Trophoblast cell (in vitro differentiated cells and primary cell): ENCODE results near the gene ETAA1.

Experiments
- DNase-seq, 2 donors: peaks; one replicate each; pipeline ENCODE4 v3.0.0-alpha.2; 2016
- H2AFZ ChIP-seq: 2 replicates; pipeline ENCODE4 v1.6.1; 2013; ENCODE audit warnings: low read length, moderate library complexity, mild to moderate bottlenecking; ENCODE audit not compliant: insufficient read depth, poor library complexity
- H2AK5ac ChIP-seq: 2 replicates; pipeline ENCODE4 v1.6.1; 2013; ENCODE audit warnings: mild to moderate bottlenecking, low read length
- H2BK120ac ChIP-seq: 2 replicates; pipeline ENCODE4 v1.6.1; 2013; ENCODE audit warnings: low read length, mild to moderate bottlenecking, moderate library complexity; ENCODE audit not compliant: insufficient read depth, poor library complexity
- H2BK12ac ChIP-seq: 2 replicates; pipeline ENCODE4 v1.6.1; 2013; ENCODE audit warnings: mild to moderate bottlenecking, low read length, moderate library complexity
- H2BK5ac ChIP-seq: 2 replicates; pipeline ENCODE4 v1.6.1; 2013; ENCODE audit warnings: low read length, low read depth, moderate library complexity, mild to moderate bottlenecking; ENCODE audit not compliant: poor library complexity
- H3K14ac ChIP-seq: 2 replicates; pipeline ENCODE4 v1.6.1; 2013; ENCODE audit warnings: mild to moderate bottlenecking, low read length
- H3K18ac ChIP-seq: 2 replicates; pipeline ENCODE4 v1.6.1; 2013; ENCODE audit warnings: mild to moderate bottlenecking, low read length
- H3K23ac ChIP-seq: 2 replicates; pipeline ENCODE4 v1.6.1; 2013; ENCODE audit warnings: low read length
- H3K27ac ChIP-seq: 2 replicates; pipeline ENCODE4 v1.5.1; 2013; ENCODE audit warnings: low read depth, mild to moderate bottlenecking, inconsistent platforms, low read length, moderate library complexity
- H3K27me3 ChIP-seq: 2 replicates; pipeline ENCODE4 v1.6.1; 2013; ENCODE audit warnings: inconsistent platforms, mild to moderate bottlenecking, low read length, moderate library complexity; ENCODE audit not compliant: insufficient read depth
- H3K36me3 ChIP-seq, 2 experiments: 1 replicate in 1 of 2; 2 replicates in 1 of 2; pipeline ENCODE4 v1.6.1; 2013; ENCODE audit warnings: low read length in 2 of 2, mild to moderate bottlenecking in 2 of 2, moderate library complexity in 1 of 2; ENCODE audit not compliant: insufficient read depth in 2 of 2, control insufficient read depth in 1 of 2
- H3K4ac ChIP-seq: 2 replicates; pipeline ENCODE4 v1.6.1; 2013; ENCODE audit warnings: low read depth, mild to moderate bottlenecking, low read length, moderate library complexity
- H3K4me1 ChIP-seq, 2 experiments: 1 replicate in 1 of 2; 2 replicates in 1 of 2; pipeline ENCODE4 v1.6.1; 2013; ENCODE audit warnings: low read length in 2 of 2, mild to moderate bottlenecking in 2 of 2, moderate library complexity in 1 of 2; ENCODE audit not compliant: insufficient read depth in 2 of 2, control insufficient read depth in 1 of 2
- H3K4me2 ChIP-seq: 2 replicates; pipeline ENCODE4 v1.6.1; 2013; ENCODE audit warnings: inconsistent platforms, mild to moderate bottlenecking, low read length, moderate library complexity
- H3K4me3 ChIP-seq: 2 replicates; pipeline ENCODE4 v1.5.1; 2013; ENCODE audit warnings: mild to moderate bottlenecking, low read depth, low read length, inconsistent platforms
- H3K79me1 ChIP-seq: one replicate; pipeline ENCODE4 v1.6.1; 2013; ENCODE audit warnings: low read length
- H3K79me2 ChIP-seq: 2 replicates; pipeline ENCODE4 v1.6.1; 2013; ENCODE audit warnings: low read length, mild to moderate bottlenecking; ENCODE audit not compliant: control insufficient read depth, insufficient read depth, poor library complexity
- H3K9ac ChIP-seq: 2 replicates; pipeline ENCODE4 v1.6.1; 2013; ENCODE audit warnings: mild to moderate bottlenecking, low read length
- H3K9me3 ChIP-seq: 2 replicates; pipeline ENCODE4 v1.6.1; 2013; ENCODE audit warnings: low read depth, mild to moderate bottlenecking, control low read depth, inconsistent platforms, low read length; ENCODE audit not compliant: insufficient read depth
- H4K12ac ChIP-seq: 2 replicates; pipeline ENCODE4 v1.6.1; 2013; ENCODE audit warnings: low read depth, mild to moderate bottlenecking, low read length, moderate library complexity
- H4K8ac ChIP-seq: 2 replicates; pipeline ENCODE4 v1.6.1; 2013; ENCODE audit warnings: low read depth, mild to moderate bottlenecking, low read length, moderate library complexity
- H4K91ac ChIP-seq: one replicate; pipeline ENCODE4 v1.6.1; 2013; ENCODE audit warnings: low read depth, mild to moderate bottlenecking, low read length, moderate library complexity
- WGBS: extraction: QIAGEN DNeasy Blood & Tissue Kit; methylation state at CpG from one replicate; pipeline ENCODE4 v1.1.7; 2013; ENCODE audit warnings: missing lambda C conversion rate; ENCODE audit not compliant: insufficient read length, insufficient coverage; ENCODE audit errors: extremely low coverage; 5-methylcytosine and 5-hydroxymethylcytosine counted together

The ETAA1 gene

DNA sequence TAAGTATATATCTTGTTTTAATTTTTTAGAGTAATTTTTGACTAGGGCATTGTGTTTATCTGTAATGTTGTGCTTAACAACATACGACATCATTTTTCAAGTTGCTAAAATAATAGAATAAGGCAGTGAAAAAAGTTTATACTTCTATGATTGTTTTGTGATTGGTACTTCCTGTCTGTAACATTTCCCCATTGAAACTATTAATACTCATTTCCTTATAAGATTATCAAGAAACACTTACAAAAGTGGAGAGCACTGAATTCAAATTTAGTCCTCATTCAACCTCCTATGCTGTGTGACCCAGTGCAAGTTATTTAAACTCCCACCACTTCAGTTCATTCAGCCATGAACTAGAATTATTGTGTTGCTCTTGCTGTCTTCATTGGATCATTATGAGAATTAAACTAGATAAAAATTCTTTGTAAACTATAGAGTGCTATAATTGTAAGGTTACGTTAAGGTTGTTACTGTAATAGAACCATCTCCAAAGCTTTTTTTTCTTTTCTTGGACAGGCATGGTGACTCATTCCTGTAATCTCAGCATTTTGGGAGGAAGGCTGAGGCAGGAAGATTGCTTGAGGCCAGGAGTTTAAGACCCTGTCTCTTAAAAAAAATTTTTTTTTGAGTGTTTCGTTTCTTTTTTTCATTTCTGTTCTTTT is 2.8 kb downstream of the ETAA1 start:
- H3K4me3 ChIP-seq, result no peak overlapping the region
- no CpG with 5 or more reads among the region's 3 CpGs for WGBS

DNA sequence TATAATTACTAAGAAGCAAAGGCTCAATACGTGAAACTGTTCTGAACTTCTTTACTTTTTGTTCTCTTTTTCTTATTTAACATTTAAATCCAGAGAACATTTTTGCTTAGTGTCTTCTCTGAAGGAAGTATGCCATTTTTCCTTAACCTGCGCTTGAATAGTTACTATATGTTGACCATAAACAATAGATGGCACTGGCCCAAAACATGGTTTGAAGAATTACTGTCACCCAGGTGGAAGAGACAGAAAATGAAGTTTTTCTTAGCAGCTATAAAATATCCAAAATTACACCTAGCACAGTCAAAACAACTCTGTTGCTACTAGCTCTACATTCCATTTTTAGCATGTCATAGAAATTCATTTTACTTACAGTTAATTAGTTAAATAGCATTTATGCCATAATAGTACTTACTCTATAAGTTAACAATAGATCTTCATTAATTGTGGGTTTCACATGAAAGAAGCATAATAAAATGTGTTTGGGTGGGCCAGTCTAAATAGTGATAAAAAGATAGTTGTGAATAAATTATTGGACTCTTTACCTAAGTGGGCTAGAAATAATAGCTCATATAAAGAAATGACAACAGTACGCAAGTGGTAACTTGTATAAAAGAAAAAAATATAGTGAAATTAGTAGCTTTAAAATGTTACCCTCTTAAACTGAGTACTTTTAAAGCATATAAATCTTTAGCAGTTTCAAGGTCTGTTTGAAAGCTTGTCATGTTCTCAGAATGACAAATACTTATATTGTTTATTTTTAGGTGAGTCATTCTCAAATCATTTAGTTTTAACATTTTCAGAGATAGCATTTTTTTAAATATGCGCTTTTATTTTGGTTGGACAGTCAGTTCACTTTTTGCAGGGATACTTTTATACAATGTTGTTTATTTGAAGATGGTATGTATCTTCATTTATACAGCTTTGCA is 3.7 kb downstream of the ETAA1 start:
- DNase-seq, result no peak
- no peaks in the 10 kb centered on the region for H3K9me3 ChIP-seq
- no peaks in the 10 kb centered on the region for H3K36me3 ChIP-seq
- H3K4me1 ChIP-seq, result no peaks in the 10 kb centered on the region
- no peak overlapping the region for H4K91ac ChIP-seq
- no peak overlapping the region for H2AK5ac ChIP-seq
- no peak overlapping the region for H4K8ac ChIP-seq
- H3K4me2 ChIP-seq, result no peak overlapping the region
- H3K18ac ChIP-seq, result no peak overlapping the region
- no peak overlapping the region for H4K12ac ChIP-seq
- H3K27ac ChIP-seq, result no peak overlapping the region
- H3K14ac ChIP-seq, result no peak overlapping the region
- H3K27me3 ChIP-seq, result no peaks in the 10 kb centered on the region
- H2BK12ac ChIP-seq, result no peak overlapping the region
- H3K4ac ChIP-seq, result no peak overlapping the region
- peaks cover 5% of the 10 kb centered on the region for H3K79me2 ChIP-seq
- no CpG with 5 or more reads among the region's 4 CpGs for WGBS
- H3K23ac ChIP-seq, result no peak overlapping the region
- peaks cover 6% of the 10 kb centered on the region for H3K79me1 ChIP-seq
- H2AFZ ChIP-seq, result no peak overlapping the region
- H2BK120ac ChIP-seq, result no peak overlapping the region
- H3K9ac ChIP-seq, result no peak overlapping the region
- no peak overlapping the region for H3K4me3 ChIP-seq
- H2BK5ac ChIP-seq, result no peak overlapping the region

More for the DNA sequence above, 2.8 kb downstream of the ETAA1 start:
- H2BK12ac ChIP-seq, result no peak overlapping the region
- DNase-seq, result no peak
- H3K4me1 ChIP-seq, result no peaks in the 10 kb centered on the region
- H3K79me1 ChIP-seq, result peaks cover 6% of the 10 kb centered on the region
- H3K23ac ChIP-seq, result no peak overlapping the region
- no peak overlapping the region for H4K8ac ChIP-seq
- H3K36me3 ChIP-seq, result no peaks in the 10 kb centered on the region
- H3K9ac ChIP-seq, result no peak overlapping the region
- H3K18ac ChIP-seq, result no peak overlapping the region
- no peak overlapping the region for H4K91ac ChIP-seq
- peaks cover 5% of the 10 kb centered on the region for H3K79me2 ChIP-seq
- H3K27me3 ChIP-seq, result no peaks in the 10 kb centered on the region
- H3K4ac ChIP-seq, result no peak overlapping the region
- H3K27ac ChIP-seq, result no peak overlapping the region
- H3K9me3 ChIP-seq, result no peaks in the 10 kb centered on the region
- no peak overlapping the region for H2BK5ac ChIP-seq
- no peak overlapping the region for H2AK5ac ChIP-seq
- no peak overlapping the region for H2AFZ ChIP-seq
- no peak overlapping the region for H4K12ac ChIP-seq
- no peak overlapping the region for H2BK120ac ChIP-seq
- H3K4me2 ChIP-seq, result no peak overlapping the region
- H3K14ac ChIP-seq, result no peak overlapping the region

DNA sequence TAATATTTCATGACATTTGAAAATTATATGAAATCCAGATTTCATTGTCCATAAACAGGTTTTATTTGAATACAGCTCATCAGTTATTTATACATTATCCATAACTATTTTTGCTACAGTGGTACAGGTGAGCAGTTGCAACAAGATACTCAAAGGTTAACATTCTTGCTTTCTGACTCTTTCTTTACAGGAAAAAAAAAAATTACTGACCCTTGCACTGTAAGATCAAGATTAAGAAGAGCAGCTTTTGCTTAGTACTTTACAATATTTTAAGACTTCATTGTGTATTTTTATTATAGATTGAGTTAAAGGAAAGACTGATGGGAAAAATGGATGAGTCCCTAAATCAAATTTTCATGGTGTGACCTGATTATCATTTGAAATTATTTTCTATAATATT is 11.2 kb downstream of the ETAA1 start:
- DNase-seq, result no peak
- H2BK12ac ChIP-seq, result no peak overlapping the region

DNA sequence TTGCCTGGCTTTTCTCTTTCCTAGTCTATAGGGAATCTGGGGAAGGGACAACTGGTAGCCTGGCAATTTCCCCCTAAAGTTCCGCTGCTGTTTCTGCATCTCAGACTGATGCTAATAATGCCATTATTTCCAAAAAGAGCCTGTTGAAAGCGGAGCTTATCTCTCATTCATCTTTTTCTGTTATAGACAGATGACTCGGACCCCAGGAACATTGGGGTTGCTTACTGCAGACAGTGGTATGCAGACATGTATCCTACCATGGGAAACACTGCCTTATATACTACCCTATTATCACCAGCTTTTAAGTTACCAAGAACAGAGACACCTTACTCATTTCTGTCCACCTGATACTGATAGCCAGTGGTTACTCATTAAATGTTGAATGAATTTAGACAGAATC is 15.3 kb downstream of the ETAA1 start:
- H4K12ac ChIP-seq, result no peak overlapping the region

More for the DNA sequence above, 11.2 kb downstream of the ETAA1 start:
- no peak overlapping the region for H2AK5ac ChIP-seq
- no peak overlapping the region for H3K18ac ChIP-seq
- H3K9me3 ChIP-seq, result no peaks in the 10 kb centered on the region
- no peaks in the 10 kb centered on the region for H3K27me3 ChIP-seq
- no peak overlapping the region for H3K23ac ChIP-seq
- peaks cover 0 to 2% of the 10 kb centered on the region in 2 experiments for H3K4me1 ChIP-seq
- no peaks in the 10 kb centered on the region for H3K79me1 ChIP-seq
- no peak overlapping the region for H2BK5ac ChIP-seq
- no peak overlapping the region for H2AFZ ChIP-seq
- H3K4ac ChIP-seq, result no peak overlapping the region
- H3K4me2 ChIP-seq, result no peak overlapping the region
- H4K8ac ChIP-seq, result no peak overlapping the region
- H4K12ac ChIP-seq, result no peak overlapping the region
- no peaks in the 10 kb centered on the region for H3K79me2 ChIP-seq
- H3K9ac ChIP-seq, result no peak overlapping the region
- H4K91ac ChIP-seq, result no peak overlapping the region
- H2BK120ac ChIP-seq, result no peak overlapping the region
- H3K4me3 ChIP-seq, result no peak overlapping the region
- no peak overlapping the region for H3K14ac ChIP-seq
- H3K27ac ChIP-seq, result no peak overlapping the region
- no peaks in the 10 kb centered on the region for H3K36me3 ChIP-seq

More for the DNA sequence above, 15.3 kb downstream of the ETAA1 start:
- Histone ChIP-seq H3K27me3 (no peaks in the 10 kb centered on the region), H2BK5ac (no peak overlapping the region), H2AK5ac (no peak overlapping the region), H3K27ac (no peak overlapping the region), H3K9me3 (no peaks in the 10 kb centered on the region), H3K14ac (no peak overlapping the region), H2BK12ac (no peak overlapping the region), H3K4me1 (peaks cover 0 to 2% of the 10 kb centered on the region in 2 experiments), H3K79me2 (no peaks in the 10 kb centered on the region), H3K23ac (no peak overlapping the region), H3K79me1 (no peaks in the 10 kb centered on the region), H3K18ac (no peak overlapping the region), H3K4ac (no peak overlapping the region), H4K8ac (no peak overlapping the region), H4K91ac (no peak overlapping the region), H3K36me3 (no peaks in the 10 kb centered on the region), H3K4me2 (no peak overlapping the region), H3K4me3 (no peak overlapping the region), H2AFZ (no peak overlapping the region), H3K9ac (no peak overlapping the region), H2BK120ac (no peak overlapping the region)
- DNase-seq, result no peak
- no CpG with 5 or more reads among the region's 3 CpGs for WGBS
